Transverse colon (tissue), 4 donors: ENCODE measurements around the gene ARHGAP12. TPM values are rescaled to one million over a fixed set of nuclear protein-coding genes. Genes with fewer than 3 reads are reported as not detected.

Source experiments
- DNase-seq: peaks from one replicate; pipeline ENCODE4 v3.0.0-alpha.2; 2019
- H3K27ac ChIP-seq, 4 donors: fragments of 200-600 bp; sonication (generic); 2 replicates each; pipeline ENCODE4 v1.5.1; 2016 to 2018; ENCODE audit warnings: inconsistent platforms in 4 of 4
- H3K27me3 ChIP-seq: fragments of 200-600 bp; sonication (generic); 2 replicates; pipeline ENCODE4 v1.5.1; 2017; ENCODE audit warnings: inconsistent platforms
- H3K36me3 ChIP-seq, 4 donors: fragments of 200-600 bp; sonication (generic); 2 replicates each; pipeline ENCODE4 v1.5.1; 2017 to 2019; ENCODE audit warnings: inconsistent platforms in 4 of 4
- H3K4me1 ChIP-seq, 4 donors: fragments of 200-600 bp; sonication (generic); 2 replicates each; pipeline ENCODE4 v1.5.1; 2017 to 2020; ENCODE audit warnings: inconsistent platforms in 4 of 4
- H3K4me3 ChIP-seq, 4 donors: fragments of 200-600 bp; sonication (generic); 1 replicate in 1 of 4; 2 replicates in 3 of 4; pipeline versions ENCODE4 v1.5.1 to v1.6.1; 2017 to 2019; ENCODE audit warnings: inconsistent platforms in 4 of 4
- H3K9me3 ChIP-seq, 2 donors: fragments of 200-600 bp; sonication (generic); 2 replicates each; pipeline ENCODE4 v1.5.1; 2017 to 2019; ENCODE audit warnings: inconsistent platforms in 2 of 2
- EP300 ChIP-seq: sonication (generic); formaldehyde crosslinking; IDR thresholded peaks from one replicate; pipeline ENCODE4 v1.6.1; 2017; ENCODE audit warnings: antibody characterized with exemption, low read depth
- POLR2A ChIP-seq: fragments of 450-650 bp; IDR thresholded peaks from one replicate; pipeline ENCODE4 v1.6.1; 2016; ENCODE audit warnings: antibody characterized with exemption, mild to moderate bottlenecking, moderate library complexity
- POLR2AphosphoS5 ChIP-seq, 3 donors: sonication (generic); formaldehyde crosslinking; IDR thresholded peaks; one replicate each; pipeline ENCODE4 v1.6.1; 2016; ENCODE audit warnings: antibody characterized with exemption in 3 of 3
- WGBS, 2 donors: methylation state at CpG; one replicate each; pipeline ENCODE4 v1.1.5; 2018; ENCODE audit warnings: low coverage in 1 of 2; 5-methylcytosine and 5-hydroxymethylcytosine counted together
- in situ Hi-C, 4 donors: fragments of 200-750 bp; cut with MboI; loops; one replicate each; pipeline versions ENCODE4 v1.15.0 to v1.15.1; 2017; ENCODE audit warnings: low sequenced_read_pairs in 3 of 4, low pct_ligation_motif_present in 1 of 4, low pct_unique_long_range_greater_than_20kb in 1 of 4
- intact Hi-C: fragments of 100-400 bp; cut with DNase I; formaldehyde crosslinking; loops from one replicate; pipeline ENCODE4 v1.15.1; 2023; ENCODE audit warnings: low total_unique reads
- total RNA-seq, 4 donors: library from RNA; depleted of rRNA; stranded (reverse); fragments of >200 nt; gene quantifications; one replicate each; pipeline ENCODE4 v1.1.0, GENCODE V29; 2016
- TF ChIP-seq, protein P1 (sequence below), 5 experiments: fragments of 200-600 bp in 3 of 5; fragments of 450-650 bp in 2 of 5; sonication (generic) in 3 of 5; IDR thresholded peaks; 1 replicate in 2 of 5; 2 replicates in 3 of 5; pipeline ENCODE4 v1.5.1; 2016 to 2017; ENCODE audit warnings: antibody characterized with exemption in 5 of 5, inconsistent platforms in 3 of 5, mild to moderate bottlenecking in 2 of 5, moderate library complexity in 1 of 5

ARHGAP12 gene
- total RNA-seq, 4 donors from 2014 or later: 19.9 to 60.5 (median 46.1) TPM

DNA sequence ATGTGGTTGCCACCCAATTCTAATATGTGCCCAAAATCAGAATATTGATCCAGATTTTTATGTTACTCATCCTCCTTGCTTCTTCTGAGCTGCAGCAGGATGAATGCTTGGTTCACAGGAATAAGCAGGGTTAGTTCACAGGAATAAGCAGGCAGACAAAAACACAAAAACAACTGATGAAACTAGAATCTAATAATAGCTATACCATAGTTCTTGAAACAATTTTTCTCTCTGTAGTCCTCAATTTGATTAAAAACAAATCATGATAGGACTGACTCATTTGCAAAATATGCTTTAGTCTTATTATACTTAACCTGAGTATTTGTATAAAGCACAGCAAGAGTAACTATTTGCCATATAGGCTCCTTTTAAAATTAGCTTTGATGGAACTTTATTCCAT, 24.4 kb upstream of the ARHGAP12 start:
- DNase-seq: no peak
- in situ Hi-C loops (loop anchor here in 1 of 4 donors (10.0 kb wide), 1 partner anchor 98 kb away; no protein-coding TSS in a partner anchor), intact Hi-C loops (no loop called here)
- Histone ChIP-seq H3K27me3 (no peaks in the 10 kb centered on the region), H3K4me3 (no peak overlapping the region), H3K27ac (no peak overlapping the region), H3K9me3 (peaks cover 0 to 6% of the 10 kb centered on the region in 2 donors), H3K36me3 (no peaks in the 10 kb centered on the region), H3K4me1 (peaks cover 0 to 8% (median 2%) of the 10 kb centered on the region in 4 donors)
- TF ChIP-seq EP300 (no peak), POLR2AphosphoS5 (IDR thresholded peaks at IDR 0.05) (no peak)

DNA sequence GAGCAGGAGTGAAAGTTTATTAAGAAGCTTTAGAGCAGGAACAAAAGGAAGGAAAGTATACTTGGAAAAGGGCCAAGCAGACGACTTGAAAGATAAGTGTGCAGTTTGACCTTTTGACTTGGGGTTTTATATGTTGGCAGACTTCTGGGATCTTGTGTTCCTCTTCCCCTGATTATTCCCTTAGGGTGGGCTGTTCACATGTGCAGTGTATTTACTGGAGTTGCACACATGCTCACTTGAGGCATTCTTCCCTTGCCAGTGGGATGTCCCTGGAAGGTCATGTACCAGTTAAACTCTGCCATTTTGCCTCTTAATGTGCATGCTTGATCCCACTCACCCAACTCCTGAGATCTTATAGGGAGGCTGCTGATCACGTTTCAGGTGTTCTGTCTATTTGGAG, 23.4 kb upstream of the ARHGAP12 start:
- 0 to 29% methylated on average over 1 to 2 of the region's 2 CpGs for WGBS, 2 donors
- Histone ChIP-seq H3K27ac (no peak overlapping the region), H3K27me3 (no peaks in the 10 kb centered on the region), H3K4me3 (no peak overlapping the region), H3K9me3 (peaks cover 0 to 6% of the 10 kb centered on the region in 2 donors), H3K36me3 (no peaks in the 10 kb centered on the region), H3K4me1 (peaks cover 0 to 16% (median 11%) of the 10 kb centered on the region in 4 donors)
- in situ Hi-C loops (loop anchor here in 1 of 4 donors (10.0 kb wide), 1 partner anchor 97 kb away; no protein-coding TSS in a partner anchor), intact Hi-C loops (no loop called here)
- no peak for TF ChIP-seq POLR2A
- TF ChIP-seq EP300: no peak
- no peak for TF ChIP-seq POLR2AphosphoS5 (IDR thresholded peaks at IDR 0.05)
- TF ChIP-seq, protein P1, sequence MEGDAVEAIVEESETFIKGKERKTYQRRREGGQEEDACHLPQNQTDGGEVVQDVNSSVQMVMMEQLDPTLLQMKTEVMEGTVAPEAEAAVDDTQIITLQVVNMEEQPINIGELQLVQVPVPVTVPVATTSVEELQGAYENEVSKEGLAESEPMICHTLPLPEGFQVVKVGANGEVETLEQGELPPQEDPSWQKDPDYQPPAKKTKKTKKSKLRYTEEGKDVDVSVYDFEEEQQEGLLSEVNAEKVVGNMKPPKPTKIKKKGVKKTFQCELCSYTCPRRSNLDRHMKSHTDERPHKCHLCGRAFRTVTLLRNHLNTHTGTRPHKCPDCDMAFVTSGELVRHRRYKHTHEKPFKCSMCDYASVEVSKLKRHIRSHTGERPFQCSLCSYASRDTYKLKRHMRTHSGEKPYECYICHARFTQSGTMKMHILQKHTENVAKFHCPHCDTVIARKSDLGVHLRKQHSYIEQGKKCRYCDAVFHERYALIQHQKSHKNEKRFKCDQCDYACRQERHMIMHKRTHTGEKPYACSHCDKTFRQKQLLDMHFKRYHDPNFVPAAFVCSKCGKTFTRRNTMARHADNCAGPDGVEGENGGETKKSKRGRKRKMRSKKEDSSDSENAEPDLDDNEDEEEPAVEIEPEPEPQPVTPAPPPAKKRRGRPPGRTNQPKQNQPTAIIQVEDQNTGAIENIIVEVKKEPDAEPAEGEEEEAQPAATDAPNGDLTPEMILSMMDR (IDR thresholded peaks at IDR 0.05): no peak
- no peak for DNase-seq

DNA sequence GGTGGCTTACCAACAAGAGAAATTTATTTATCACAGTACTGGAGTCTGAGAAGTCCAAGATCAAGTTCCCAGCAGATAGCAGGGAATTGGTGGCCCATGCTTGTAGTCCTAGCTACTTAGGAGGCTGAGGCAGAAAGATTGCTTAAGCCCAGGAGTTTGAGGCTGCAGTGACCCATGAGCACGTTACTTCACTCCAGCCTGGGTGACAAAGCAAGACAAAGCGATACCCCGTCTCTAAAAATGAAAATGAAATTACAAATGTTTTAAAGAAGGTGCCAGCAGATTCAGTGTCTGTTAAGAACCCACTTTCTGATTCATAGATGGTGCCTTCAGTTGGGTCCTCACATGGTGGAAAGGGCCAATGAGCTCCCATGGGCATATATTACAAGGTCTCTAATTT, 20.6 kb upstream of the ARHGAP12 start:
- WGBS, 2 donors: 83% methylated on average over 3 of the region's 3 CpGs; no CpG with 5 or more reads in 1 of the 2 donors
- in situ Hi-C loops: loop anchor here in 2 of 4 donors (10.0 kb wide), 1 partner anchor 84 kb away; no protein-coding TSS in a partner anchor

DNA sequence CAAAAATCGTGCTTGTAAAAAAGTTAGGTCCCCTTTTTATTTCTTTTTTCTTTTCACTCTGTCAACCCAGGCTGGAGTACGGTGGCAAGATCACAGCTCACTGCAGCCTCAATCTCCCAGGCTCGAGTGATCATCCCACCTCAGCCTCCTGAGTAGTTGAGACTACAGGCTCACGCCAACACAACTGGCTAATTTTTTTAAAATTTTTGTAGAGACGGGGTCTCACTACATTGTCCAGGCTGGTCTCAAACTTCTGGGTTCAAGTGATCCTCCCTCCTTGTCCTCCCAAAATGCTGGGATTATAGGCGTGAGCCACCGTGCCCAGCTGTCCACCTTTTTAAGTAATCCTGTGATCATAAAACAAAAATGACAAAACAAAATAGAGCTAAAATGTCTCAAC, 19.4 kb upstream of the ARHGAP12 start:
- H3K4me3 ChIP-seq: peak overlapping the region in 1 of 4 donors; percentile 23
- no peak for DNase-seq
- in situ Hi-C loops (loop anchor here in 2 of 4 donors (10.0 kb wide), 1 partner anchor 83 kb away; no protein-coding TSS in a partner anchor), intact Hi-C loops (loop anchor here (10.0 kb wide), 1 partner anchor 83 kb away; no protein-coding TSS in a partner anchor)
- H3K4me1 ChIP-seq: peaks cover 0 to 26% (median 15%) of the 10 kb centered on the region in 4 donors
- TF ChIP-seq EP300 (no peak), POLR2A (no peak), POLR2AphosphoS5 (IDR thresholded peaks at IDR 0.05) (no peak)
- TF ChIP-seq, protein P1 (IDR thresholded peaks at IDR 0.05): no peak
- 41 to 59% methylated on average over 4 to 7 of the region's 7 CpGs for WGBS, 2 donors
- H3K36me3 ChIP-seq: no peaks in the 10 kb centered on the region
- peak overlapping the region; percentile 64 to 74 (median 71) for H3K27ac ChIP-seq
- H3K27me3 ChIP-seq: no peaks in the 10 kb centered on the region
- no peaks in the 10 kb centered on the region for H3K9me3 ChIP-seq

More for the DNA sequence above, 20.6 kb upstream of the ARHGAP12 start:
- no peaks in the 10 kb centered on the region for H3K36me3 ChIP-seq
- no peak overlapping the region for H3K27ac ChIP-seq
- intact Hi-C loops: loop anchor here (10.0 kb wide), 1 partner anchor 84 kb away; no protein-coding TSS in a partner anchor
- no peaks in the 10 kb centered on the region for H3K9me3 ChIP-seq
- no peaks in the 10 kb centered on the region for H3K27me3 ChIP-seq
- no peak overlapping the region for H3K4me3 ChIP-seq
- no peak for DNase-seq
- TF ChIP-seq POLR2A: no peak
- TF ChIP-seq, protein P1 (IDR thresholded peaks at IDR 0.05): no peak
- TF ChIP-seq POLR2AphosphoS5 (IDR thresholded peaks at IDR 0.05): no peak
- no peak for TF ChIP-seq EP300
- H3K4me1 ChIP-seq: peaks cover 0 to 24% (median 15%) of the 10 kb centered on the region in 4 donors
